ENCODE measurements around the gene KDM4C.

Gene KDM4C

DNA sequence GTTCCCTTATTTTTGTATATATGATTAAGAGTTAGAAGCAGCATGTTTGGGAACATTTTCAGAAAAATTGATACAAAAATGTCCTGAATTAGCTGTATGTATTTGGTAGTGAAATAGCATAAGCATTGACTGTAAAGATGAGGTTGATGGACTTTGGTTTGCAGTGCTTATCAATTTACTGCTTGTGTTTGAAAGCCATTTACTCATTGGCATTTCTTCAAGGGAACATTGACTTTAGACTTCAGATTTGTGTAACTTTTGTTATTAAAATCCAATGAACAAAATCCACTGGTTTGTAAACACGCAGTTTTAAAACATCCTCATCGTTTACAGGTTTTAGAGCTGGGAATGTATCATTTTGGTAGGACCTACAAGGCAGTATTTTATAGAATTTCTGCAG is 61.3 kb downstream of the KDM4C start:
- Mint-ChIP-seq H3K27ac (no peak overlapping the region), H3K9me3 (no peaks in the 10 kb centered on the region), H3K27me3 (ENCODE audit: low read depth, poor library complexity) (no peaks in the 10 kb centered on the region), H3K4me3 (no peak overlapping the region), H3K36me3 (ENCODE audit: low read depth) (peaks cover 4% of the 10 kb centered on the region), H3K4me1 (no peaks in the 10 kb centered on the region)
- TF ChIP-seq, protein P1, sequence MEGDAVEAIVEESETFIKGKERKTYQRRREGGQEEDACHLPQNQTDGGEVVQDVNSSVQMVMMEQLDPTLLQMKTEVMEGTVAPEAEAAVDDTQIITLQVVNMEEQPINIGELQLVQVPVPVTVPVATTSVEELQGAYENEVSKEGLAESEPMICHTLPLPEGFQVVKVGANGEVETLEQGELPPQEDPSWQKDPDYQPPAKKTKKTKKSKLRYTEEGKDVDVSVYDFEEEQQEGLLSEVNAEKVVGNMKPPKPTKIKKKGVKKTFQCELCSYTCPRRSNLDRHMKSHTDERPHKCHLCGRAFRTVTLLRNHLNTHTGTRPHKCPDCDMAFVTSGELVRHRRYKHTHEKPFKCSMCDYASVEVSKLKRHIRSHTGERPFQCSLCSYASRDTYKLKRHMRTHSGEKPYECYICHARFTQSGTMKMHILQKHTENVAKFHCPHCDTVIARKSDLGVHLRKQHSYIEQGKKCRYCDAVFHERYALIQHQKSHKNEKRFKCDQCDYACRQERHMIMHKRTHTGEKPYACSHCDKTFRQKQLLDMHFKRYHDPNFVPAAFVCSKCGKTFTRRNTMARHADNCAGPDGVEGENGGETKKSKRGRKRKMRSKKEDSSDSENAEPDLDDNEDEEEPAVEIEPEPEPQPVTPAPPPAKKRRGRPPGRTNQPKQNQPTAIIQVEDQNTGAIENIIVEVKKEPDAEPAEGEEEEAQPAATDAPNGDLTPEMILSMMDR (IDR thresholded peaks at IDR 0.05): no peak
- no peak for DNase-seq

DNA sequence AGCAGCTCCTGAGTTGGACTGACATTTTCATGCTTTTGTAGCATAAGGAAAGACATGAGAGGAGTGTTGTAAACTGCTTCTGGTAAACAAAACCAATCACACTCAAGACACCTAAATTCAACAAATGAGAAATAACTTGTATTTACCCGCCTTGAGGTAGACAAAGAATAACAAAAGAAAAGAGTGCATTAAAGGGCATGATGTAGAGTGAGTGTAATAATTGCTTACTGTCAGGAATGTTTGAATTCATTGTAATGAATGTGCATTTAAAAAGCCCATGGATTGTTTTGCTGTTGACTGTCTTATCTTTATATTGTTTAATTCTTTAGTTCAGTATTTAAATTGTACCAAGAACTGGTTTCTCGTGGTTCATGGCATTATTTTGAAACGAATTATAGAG is 61.8 kb downstream of the KDM4C start:
- Mint-ChIP-seq H3K4me1 (no peaks in the 10 kb centered on the region), H3K9me3 (no peaks in the 10 kb centered on the region), H3K36me3 (ENCODE audit: low read depth) (peaks cover 4% of the 10 kb centered on the region), H3K4me3 (no peak overlapping the region), H3K27me3 (ENCODE audit: low read depth, poor library complexity) (no peaks in the 10 kb centered on the region), H3K27ac (no peak overlapping the region)
- no peak for DNase-seq
- TF ChIP-seq, protein P1 (IDR thresholded peaks at IDR 0.05): no peak

DNA sequence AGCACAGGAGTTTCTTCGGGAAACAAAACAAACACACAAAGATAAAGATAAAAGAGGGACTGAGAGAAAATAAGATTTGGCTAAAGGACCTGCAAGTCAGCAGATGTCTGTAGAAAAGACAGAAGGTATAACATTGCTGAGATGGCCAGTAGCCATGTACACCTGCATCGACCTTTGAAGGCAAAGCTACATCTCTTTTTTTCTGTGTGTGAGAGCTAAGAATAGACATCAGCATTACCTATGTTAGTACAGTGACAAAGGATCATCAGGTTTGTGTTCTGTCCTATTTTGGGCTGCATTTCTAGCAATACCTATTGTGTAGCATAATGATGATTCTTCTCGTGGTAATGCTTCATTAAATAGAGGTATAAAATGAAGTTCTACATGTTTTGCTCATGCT is 64.9 kb downstream of the KDM4C start:
- H3K27ac Mint-ChIP-seq: no peak overlapping the region
- no peaks in the 10 kb centered on the region for H3K27me3 Mint-ChIP-seq (ENCODE audit: low read depth, poor library complexity)
- H3K4me1 Mint-ChIP-seq: peaks cover 7% of the 10 kb centered on the region
- TF ChIP-seq, protein P1 (IDR thresholded peaks at IDR 0.05): no peak
- peaks cover 4% of the 10 kb centered on the region for H3K36me3 Mint-ChIP-seq (ENCODE audit: low read depth)
- no peaks in the 10 kb centered on the region for H3K9me3 Mint-ChIP-seq
- DNase-seq: no peak
- H3K4me3 Mint-ChIP-seq: no peak overlapping the region

DNA sequence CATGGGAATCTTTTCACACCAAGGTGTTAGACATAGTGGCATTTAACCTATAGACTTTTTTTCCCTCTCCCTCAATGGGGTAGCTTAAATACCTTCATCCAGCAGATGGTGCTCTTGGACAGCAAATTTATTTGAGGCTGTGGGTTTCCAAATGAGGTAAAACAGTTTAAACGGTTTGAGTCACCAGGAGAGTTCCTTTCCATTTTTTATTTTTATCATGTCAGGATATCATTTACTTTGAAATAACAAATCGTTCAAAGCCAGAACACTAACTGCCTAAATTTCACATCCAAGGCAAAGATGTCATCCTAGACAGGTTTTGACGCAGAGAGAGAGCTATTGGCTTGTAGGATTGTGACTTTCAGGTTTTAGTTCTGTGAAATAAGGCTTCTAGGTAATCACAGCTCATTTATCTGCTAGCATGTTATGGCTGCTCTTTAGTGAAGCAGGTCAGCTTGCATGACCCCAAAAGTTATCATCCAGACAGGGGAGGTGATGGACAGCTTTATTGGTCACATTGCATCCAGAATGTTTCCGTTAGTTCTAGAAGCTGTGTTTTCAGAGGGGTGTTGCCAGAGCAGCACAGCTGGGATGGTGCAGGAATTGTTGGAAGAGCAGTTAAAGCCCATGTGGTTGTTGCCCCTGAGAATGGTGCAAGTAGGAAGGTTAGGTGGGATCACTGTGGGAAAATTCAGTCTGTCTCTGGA is 69.8 kb downstream of the KDM4C start:
- Mint-ChIP-seq H3K36me3 (ENCODE audit: low read depth) (peaks cover 18% of the 10 kb centered on the region), H3K4me3 (no peak overlapping the region), H3K27me3 (ENCODE audit: low read depth, poor library complexity) (no peaks in the 10 kb centered on the region), H3K4me1 (peaks cover 11% of the 10 kb centered on the region), H3K27ac (peak overlapping the region; percentile 88), H3K9me3 (peaks cover 14% of the 10 kb centered on the region)
- DNase-seq: peak; percentile 53
- TF ChIP-seq, protein P1 (IDR thresholded peaks at IDR 0.05): peak; percentile 67

DNA sequence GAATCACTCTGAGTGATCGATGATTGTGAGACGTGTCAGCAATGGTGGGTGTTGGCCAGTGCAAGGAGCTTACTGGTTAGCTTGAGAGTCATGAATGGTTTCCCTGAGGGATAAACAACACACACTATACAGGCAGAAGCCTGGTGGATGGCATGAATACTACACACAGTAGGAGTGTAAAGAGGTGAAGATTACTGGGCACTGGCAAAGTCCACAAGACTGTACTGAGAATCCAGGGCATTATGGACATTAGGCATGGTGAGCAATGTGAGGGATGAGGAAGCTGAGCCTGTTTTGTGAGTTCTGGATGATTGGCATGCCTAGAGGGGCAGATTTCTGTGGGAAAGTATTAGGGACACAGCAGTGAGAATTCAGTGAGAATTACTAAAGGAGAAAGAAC is 71.3 kb downstream of the KDM4C start:
- Mint-ChIP-seq H3K27ac (peak overlapping the region; percentile 0), H3K36me3 (ENCODE audit: low read depth) (peaks cover 15% of the 10 kb centered on the region), H3K4me3 (no peak overlapping the region), H3K27me3 (ENCODE audit: low read depth, poor library complexity) (no peaks in the 10 kb centered on the region), H3K4me1 (peaks cover 11% of the 10 kb centered on the region), H3K9me3 (peaks cover 14% of the 10 kb centered on the region)
- no peak for DNase-seq
- TF ChIP-seq, protein P1 (IDR thresholded peaks at IDR 0.05): no peak

DNA sequence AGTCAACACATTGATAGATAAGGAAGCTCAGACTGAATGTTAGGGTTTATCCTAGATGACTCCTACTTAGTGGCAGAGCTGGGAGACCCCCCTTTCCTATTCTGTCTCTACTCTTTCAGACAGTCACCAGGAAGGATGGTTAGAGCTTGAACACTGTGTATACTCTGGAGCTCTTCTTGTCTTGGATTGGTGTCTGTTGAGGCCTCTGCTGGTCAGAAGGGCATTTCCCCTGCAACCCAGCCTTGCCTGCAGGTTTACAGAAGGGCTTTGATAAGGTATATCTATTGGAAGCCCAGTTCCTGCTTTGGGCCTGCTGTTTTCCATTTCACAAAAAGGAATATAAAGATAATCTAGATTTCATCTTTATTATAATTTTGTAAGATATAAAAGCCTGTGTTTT is 71.8 kb downstream of the KDM4C start:
- no peaks in the 10 kb centered on the region for H3K27me3 Mint-ChIP-seq (ENCODE audit: low read depth, poor library complexity)
- H3K36me3 Mint-ChIP-seq (ENCODE audit: low read depth): peaks cover 20% of the 10 kb centered on the region
- H3K4me3 Mint-ChIP-seq: no peak overlapping the region
- peaks cover 11% of the 10 kb centered on the region for H3K4me1 Mint-ChIP-seq
- DNase-seq: no peak
- H3K27ac Mint-ChIP-seq: no peak overlapping the region
- peaks cover 14% of the 10 kb centered on the region for H3K9me3 Mint-ChIP-seq
- TF ChIP-seq, protein P1 (IDR thresholded peaks at IDR 0.05): no peak

All from nephron progenitor cell (in vitro differentiated cells).